GM13977 (cell line): ENCODE measurements around the gene NNMT.
A peak's percentile ranks its signal among the peaks of the same experiment; 100 is the strongest.

Experiments
- DNase-seq: peaks from one replicate; pipeline ENCODE4 v3.0.0; 2012; ENCODE audit warnings: low spot score
- in situ Hi-C: fragments of 300-500 bp; cut with MboI; formaldehyde crosslinking; loops from one replicate; pipeline ENCODE4 v1.12.0; 2022; ENCODE audit warnings: low sequenced_read_pairs, low pct_unique_long_range_greater_than_20kb, mixed read lengths, inconsistent platforms; ENCODE audit not compliant: unreplicated experiment
- TF ChIP-seq, protein P1 (sequence below): IDR thresholded peaks from 2 replicates; pipeline ENCODE4 v1.5.1; 2012; ENCODE audit warnings: mild to moderate bottlenecking, control low read depth; ENCODE audit not compliant: insufficient read depth; ENCODE audit errors: extremely low read depth, missing control alignments

NNMT gene

DNA sequence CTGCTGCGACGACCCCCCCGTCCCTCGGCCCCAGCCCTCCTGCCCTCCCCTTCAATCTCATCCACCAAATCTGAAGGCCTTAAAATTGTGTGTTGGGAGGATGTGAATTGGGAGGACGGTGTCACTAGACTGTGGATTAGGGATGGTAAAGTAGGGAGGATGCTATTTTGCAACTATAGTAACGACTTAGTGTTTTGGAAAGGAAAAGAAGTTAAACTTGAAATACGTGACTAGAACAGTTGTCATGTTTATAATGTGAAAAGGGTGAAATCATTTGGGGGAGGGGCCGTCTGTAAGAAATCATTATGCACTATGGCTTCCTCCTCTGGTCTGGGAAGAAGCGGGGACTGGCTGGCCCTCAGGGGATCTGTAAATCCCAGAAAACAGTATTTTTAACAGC lies 43.4 kb upstream of the NNMT start:
- in situ Hi-C loops = loop anchor here (25.0 kb wide), 2 partner anchors 365 to 440 kb away; partner anchors contain the start of gene USP28
- TF ChIP-seq, protein P1, sequence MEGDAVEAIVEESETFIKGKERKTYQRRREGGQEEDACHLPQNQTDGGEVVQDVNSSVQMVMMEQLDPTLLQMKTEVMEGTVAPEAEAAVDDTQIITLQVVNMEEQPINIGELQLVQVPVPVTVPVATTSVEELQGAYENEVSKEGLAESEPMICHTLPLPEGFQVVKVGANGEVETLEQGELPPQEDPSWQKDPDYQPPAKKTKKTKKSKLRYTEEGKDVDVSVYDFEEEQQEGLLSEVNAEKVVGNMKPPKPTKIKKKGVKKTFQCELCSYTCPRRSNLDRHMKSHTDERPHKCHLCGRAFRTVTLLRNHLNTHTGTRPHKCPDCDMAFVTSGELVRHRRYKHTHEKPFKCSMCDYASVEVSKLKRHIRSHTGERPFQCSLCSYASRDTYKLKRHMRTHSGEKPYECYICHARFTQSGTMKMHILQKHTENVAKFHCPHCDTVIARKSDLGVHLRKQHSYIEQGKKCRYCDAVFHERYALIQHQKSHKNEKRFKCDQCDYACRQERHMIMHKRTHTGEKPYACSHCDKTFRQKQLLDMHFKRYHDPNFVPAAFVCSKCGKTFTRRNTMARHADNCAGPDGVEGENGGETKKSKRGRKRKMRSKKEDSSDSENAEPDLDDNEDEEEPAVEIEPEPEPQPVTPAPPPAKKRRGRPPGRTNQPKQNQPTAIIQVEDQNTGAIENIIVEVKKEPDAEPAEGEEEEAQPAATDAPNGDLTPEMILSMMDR = no peak

DNA sequence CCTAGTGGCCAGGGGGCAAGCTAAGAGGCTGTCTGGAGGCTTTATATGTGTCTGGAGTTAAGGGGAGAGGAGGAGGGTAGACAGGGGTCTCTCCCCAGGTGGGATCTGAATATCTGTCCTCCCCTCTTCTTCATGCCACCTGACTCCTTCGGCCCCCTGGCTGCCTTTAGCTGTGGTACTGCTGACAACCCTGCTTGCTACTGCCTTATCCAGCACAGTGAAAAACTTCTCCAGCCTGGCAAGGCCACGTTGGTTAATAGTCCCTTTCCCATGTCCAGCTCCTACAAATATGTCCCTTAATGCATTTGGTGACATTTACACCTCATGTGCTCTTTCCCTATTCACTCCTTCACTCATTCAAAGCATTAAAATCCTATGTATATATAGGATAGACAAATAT lies 42.4 kb upstream of the NNMT start:
- DNase-seq = no peak
- in situ Hi-C loops = loop anchor here (25.0 kb wide), 2 partner anchors 366 to 441 kb away; partner anchors contain the start of gene USP28
- TF ChIP-seq, protein P1 = no peak

More for the DNA sequence above, 43.4 kb upstream of the NNMT start:
- no peak for DNase-seq

DNA sequence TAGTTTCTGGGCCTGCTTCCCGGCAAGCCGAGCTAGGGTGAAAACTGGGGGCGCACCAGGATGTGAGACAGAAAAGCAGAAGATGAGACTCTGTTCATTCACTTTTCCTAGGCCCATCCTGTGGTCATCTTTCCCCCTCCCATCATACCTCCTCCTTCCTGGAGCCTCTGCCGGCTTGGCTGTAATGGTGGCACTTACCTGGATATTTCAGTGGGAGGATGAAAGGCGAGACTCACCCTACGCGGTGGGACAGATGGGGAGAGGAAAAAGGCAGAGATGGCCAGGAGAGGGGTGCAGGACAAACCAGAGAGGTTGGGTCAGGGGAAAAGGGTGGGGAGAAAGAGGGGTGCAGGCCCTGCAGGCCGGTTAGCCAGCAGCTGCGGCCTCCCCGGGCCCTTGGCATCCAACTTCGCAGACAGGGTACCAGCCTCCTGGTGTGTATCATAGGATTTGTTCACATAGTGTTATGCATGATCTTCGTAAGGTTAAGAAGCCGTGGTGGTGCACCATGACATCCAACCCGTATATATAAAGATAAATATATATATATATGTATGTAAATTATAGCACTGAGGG lies 41.5 kb upstream of the NNMT start:
- in situ Hi-C loops = loop anchor here (25.0 kb wide), 2 partner anchors 367 to 442 kb away; partner anchors contain the start of gene USP28
- TF ChIP-seq, protein P1 = no peak
- DNase-seq = peak; percentile 13

DNA sequence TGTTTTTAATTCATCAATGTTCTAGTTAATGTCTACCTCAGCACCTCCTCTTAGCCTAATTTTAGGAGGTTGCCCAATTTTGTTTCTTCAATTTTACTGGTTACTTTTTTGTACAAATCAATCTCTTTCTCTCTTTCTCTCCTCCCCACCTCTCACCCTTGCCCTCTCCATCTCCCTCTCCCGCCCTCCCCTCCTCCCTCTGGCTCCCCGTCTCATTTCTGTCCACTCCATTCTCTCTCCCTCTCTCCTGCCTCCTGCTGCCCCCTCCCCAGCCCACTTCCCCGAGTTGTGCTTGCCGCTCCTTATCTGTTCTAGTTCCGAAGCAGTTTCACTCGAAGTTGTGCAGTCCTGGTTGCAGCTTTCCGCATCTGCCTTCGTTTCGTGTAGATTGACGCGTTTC lies 40.9 kb upstream of the NNMT start:
- no peak for DNase-seq
- TF ChIP-seq, protein P1 = no peak
- in situ Hi-C loops = loop anchor here (25.0 kb wide), 2 partner anchors 368 to 443 kb away; partner anchors contain the start of gene USP28

DNA sequence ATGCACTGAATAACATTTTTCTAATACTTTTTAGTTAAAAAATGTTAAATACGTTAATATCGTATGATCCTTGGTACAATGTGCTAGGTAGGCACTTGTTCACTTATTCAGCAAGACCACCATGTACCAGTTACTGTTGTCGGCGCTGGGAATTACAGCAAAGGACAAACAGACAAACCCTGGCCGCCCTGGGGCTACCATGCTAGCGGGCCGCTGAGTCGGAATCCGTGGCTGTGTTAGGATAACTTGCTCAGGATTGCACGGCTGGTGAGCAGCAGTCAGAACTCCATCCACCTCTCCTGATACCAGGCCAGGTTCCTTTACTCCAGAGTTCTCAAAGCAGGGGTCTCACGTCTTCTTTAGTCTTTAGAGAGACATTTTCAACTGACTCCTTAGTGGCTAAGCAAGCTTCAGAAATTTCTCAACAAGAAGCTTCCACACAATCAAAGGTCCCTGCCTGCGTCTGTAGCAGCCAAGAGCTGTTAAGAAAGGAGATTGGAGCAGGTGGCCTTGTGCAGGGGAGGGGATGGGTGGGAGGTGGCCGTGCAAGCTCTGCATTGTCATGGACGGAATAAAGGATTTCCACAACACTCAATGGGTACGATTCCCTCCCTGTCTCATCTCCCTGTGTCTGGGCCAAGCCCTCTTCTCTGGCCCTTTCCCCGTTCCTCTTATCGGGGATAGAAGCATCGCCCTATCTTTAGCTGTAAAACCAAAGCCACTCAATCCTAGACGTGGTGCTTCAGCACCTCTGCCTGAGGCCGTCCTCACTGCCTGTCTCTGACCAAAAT lies 39.8 kb upstream of the NNMT start:
- TF ChIP-seq, protein P1 = no peak
- in situ Hi-C loops = loop anchor here (25.0 kb wide), 2 partner anchors 369 to 444 kb away; partner anchors contain the start of gene USP28
- peak; percentile 23 for DNase-seq

DNA sequence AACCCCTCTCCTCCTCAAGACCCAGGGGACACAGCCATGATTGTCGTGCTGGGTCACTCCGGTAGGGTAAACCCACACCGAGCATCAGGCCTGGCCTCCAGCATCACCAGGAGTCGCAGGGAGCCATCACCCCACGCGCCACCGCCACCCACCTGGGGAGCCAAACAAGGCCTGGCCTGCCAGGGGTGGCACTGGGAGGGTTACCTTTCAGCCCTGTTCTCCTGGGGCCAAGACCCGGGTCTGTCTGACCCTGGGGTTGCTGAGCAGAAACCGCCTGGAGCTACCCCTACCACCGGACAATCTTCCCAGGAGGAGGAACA lies 39.3 kb upstream of the NNMT start:
- DNase-seq = no peak
- in situ Hi-C loops = loop anchor here (25.0 kb wide), 2 partner anchors 370 to 445 kb away; partner anchors contain the start of gene USP28
- TF ChIP-seq, protein P1 = no peak
